GM18909 (cell line): ENCODE data around the gene MVP.
A peak's percentile ranks its signal among the peaks of the same experiment; 100 is the strongest.
"Not testable (repeated sequence)": the region's sequence is repeated elsewhere in the genome, so short reads cannot be mapped to it uniquely, and the experiment has no call there.

Experiments used
- ATAC-seq: cut with Tn5 transposase; IDR thresholded peaks from one replicate; pipeline ENCODE4 v1.9.1; 2021; ENCODE audit warnings: mild to moderate bottlenecking; ENCODE audit not compliant: unreplicated experiment, poor library complexity

The MVP gene

GRCh38 chr16:29814592-29814991 lies 5.7 kb upstream of the MVP start:
- ATAC-seq: no peak

GRCh38 chr16:29815032-29815721 lies 5.1 kb upstream of the MVP start:
- no peak for ATAC-seq

GRCh38 chr16:29815793-29816693 lies 4.2 kb upstream of the MVP start, which contains the start of gene PAGR1:
TSS of gene PAGR1 (plus strand) at chr16:29816152. CDS start at chr16:29816526, 374 bp downstream.
- peak; percentile 72 for ATAC-seq

GRCh38 chr16:29816694-29817441 lies 3.4 kb upstream of the MVP start:
- peak; percentile 14 for ATAC-seq

- no peak for ATAC-seq
These were observed 2.2 kb upstream of the MVP start for GRCh38 chr16:29818082-29818481.

GRCh38 chr16:29819506-29819905 lies 756 bp upstream of the MVP start:
- no peak for ATAC-seq

- peak; percentile 42 for ATAC-seq
These were observed 724 bp downstream of the MVP start for GRCh38 chr16:29820730-29821642.

GRCh38 chr16:29821643-29822115 lies 1.4 kb downstream of the MVP start:
- ATAC-seq: no peak

GRCh38 chr16:29824589-29825144 lies 4.4 kb downstream of the MVP start:
- ATAC-seq: no peak

GRCh38 chr16:29825145-29826044 lies 5.1 kb downstream of the MVP start:
- no peak for ATAC-seq

- no peak for ATAC-seq
These were observed 6.1 kb downstream of the MVP start for GRCh38 chr16:29826342-29826695.

- no peak for ATAC-seq
These were observed 10.5 kb downstream of the MVP start for GRCh38 chr16:29830774-29831173.

- no peak for ATAC-seq
These were observed 11.2 kb downstream of the MVP start for GRCh38 chr16:29831490-29831889.

GRCh38 chr16:29833219-29833618 lies 13.0 kb downstream of the MVP start:
- ATAC-seq: not testable (repeated sequence)

GRCh38 chr16:29834079-29834478 lies 13.8 kb downstream of the MVP start:
- no peak for ATAC-seq

GRCh38 chr16:29835926-29836325 lies 15.7 kb downstream of the MVP start:
- ATAC-seq: no peak

- no peak for ATAC-seq
These were observed 16.4 kb downstream of the MVP start for GRCh38 chr16:29836623-29837022.

- ATAC-seq: no peak
These were observed 17.6 kb downstream of the MVP start for GRCh38 chr16:29837841-29838240.
